Ishikawa (cell line): ENCODE results near the gene PLSCR3.

ENCODE experiments used
- TEAD4 ChIP-seq: IDR thresholded peaks from 2 replicates; pipeline ENCODE4 v1.6.1; 2012
- YY1 ChIP-seq: IDR thresholded peaks from 2 replicates; pipeline ENCODE4 v1.6.1; 2012; ENCODE audit warnings: low read depth
- ZBTB7A ChIP-seq: IDR thresholded peaks from 2 replicates; pipeline ENCODE4 v1.6.1; 2012; ENCODE audit warnings: low read depth
- TF ChIP-seq, protein P1 (sequence below): IDR thresholded peaks from 2 replicates; pipeline ENCODE4 v1.6.1; 2012
- TF ChIP-seq, protein P2 (sequence below): IDR thresholded peaks from 2 replicates; pipeline ENCODE4 v1.6.1; 2012
- TF ChIP-seq, protein P3 (sequence below): IDR thresholded peaks from 2 replicates; pipeline ENCODE4 v1.6.1; 2012; ENCODE audit warnings: low read depth, mild to moderate bottlenecking

DNA sequence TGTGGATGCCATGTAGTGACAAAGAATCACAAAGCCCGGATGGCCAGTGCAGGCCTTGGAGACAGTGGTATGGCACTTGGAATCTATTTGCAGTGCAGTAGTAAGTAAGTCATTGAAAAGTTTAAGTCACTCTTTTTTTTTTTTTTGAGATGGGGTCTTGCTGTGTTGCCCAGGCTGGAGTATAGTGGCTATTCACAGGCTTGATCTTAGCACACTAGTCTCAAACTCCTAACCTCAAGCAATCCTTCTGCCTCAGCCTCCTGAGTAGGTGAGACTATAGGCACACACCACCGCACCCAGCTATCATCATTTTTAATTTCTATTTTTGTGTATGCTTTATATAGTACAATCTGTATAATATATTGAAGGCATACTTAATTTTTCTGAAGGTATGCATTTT lies 4.3 kb upstream of the PLSCR3 start:
- TF ChIP-seq TEAD4: no peak
- TF ChIP-seq, protein P1, sequence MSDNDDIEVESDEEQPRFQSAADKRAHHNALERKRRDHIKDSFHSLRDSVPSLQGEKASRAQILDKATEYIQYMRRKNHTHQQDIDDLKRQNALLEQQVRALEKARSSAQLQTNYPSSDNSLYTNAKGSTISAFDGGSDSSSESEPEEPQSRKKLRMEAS: no peak
- TF ChIP-seq YY1: no peak
- TF ChIP-seq, protein P2, sequence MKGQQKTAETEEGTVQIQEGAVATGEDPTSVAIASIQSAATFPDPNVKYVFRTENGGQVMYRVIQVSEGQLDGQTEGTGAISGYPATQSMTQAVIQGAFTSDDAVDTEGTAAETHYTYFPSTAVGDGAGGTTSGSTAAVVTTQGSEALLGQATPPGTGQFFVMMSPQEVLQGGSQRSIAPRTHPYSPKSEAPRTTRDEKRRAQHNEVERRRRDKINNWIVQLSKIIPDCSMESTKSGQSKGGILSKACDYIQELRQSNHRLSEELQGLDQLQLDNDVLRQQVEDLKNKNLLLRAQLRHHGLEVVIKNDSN: no peak
- TF ChIP-seq, protein P3, sequence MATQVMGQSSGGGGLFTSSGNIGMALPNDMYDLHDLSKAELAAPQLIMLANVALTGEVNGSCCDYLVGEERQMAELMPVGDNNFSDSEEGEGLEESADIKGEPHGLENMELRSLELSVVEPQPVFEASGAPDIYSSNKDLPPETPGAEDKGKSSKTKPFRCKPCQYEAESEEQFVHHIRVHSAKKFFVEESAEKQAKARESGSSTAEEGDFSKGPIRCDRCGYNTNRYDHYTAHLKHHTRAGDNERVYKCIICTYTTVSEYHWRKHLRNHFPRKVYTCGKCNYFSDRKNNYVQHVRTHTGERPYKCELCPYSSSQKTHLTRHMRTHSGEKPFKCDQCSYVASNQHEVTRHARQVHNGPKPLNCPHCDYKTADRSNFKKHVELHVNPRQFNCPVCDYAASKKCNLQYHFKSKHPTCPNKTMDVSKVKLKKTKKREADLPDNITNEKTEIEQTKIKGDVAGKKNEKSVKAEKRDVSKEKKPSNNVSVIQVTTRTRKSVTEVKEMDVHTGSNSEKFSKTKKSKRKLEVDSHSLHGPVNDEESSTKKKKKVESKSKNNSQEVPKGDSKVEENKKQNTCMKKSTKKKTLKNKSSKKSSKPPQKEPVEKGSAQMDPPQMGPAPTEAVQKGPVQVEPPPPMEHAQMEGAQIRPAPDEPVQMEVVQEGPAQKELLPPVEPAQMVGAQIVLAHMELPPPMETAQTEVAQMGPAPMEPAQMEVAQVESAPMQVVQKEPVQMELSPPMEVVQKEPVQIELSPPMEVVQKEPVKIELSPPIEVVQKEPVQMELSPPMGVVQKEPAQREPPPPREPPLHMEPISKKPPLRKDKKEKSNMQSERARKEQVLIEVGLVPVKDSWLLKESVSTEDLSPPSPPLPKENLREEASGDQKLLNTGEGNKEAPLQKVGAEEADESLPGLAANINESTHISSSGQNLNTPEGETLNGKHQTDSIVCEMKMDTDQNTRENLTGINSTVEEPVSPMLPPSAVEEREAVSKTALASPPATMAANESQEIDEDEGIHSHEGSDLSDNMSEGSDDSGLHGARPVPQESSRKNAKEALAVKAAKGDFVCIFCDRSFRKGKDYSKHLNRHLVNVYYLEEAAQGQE: no peak
- TF ChIP-seq ZBTB7A: no peak
